ENCODE results near the gene FDXACB1. TPM values are rescaled to one million over a fixed set of nuclear protein-coding genes. Genes with fewer than 3 reads are reported as not detected.

The FDXACB1 gene
- total RNA-seq, 2 experiments from 2014 or later: 4.4 to 5.9 TPM

GRCh38 chr11:111840143-111840542 lies 38.8 kb downstream of the FDXACB1 start:
- ChIA-PET CTCF (interaction anchor here (1.0 to 4.1 kb wide), 5 partner anchors 11 to 253 kb away, joined by 3 to 37 read pairs (median 5); no protein-coding TSS in a partner anchor), POLR2A (no interaction called here)
- H3K27me3 Mint-ChIP-seq (ENCODE audit: low read depth): no peaks in the 10 kb centered on the region
- H3K4me1 Mint-ChIP-seq (ENCODE audit: low read depth): peaks cover 20% of the 10 kb centered on the region
- H3K9me3 Mint-ChIP-seq (ENCODE audit: insufficient read depth): no peaks in the 10 kb centered on the region
- no peak overlapping the region for H3K27ac Mint-ChIP-seq
- H3K36me3 Mint-ChIP-seq (ENCODE audit: low read depth): peaks cover 27% of the 10 kb centered on the region
- ATAC-seq (no peak), DNase-seq (no peak)
- H3K4me3 Mint-ChIP-seq: no peak overlapping the region

GRCh38 chr11:111838054-111838453 lies 40.9 kb downstream of the FDXACB1 start:
- ChIA-PET POLR2A (no interaction called here), CTCF (interaction anchor here (1.1 kb wide), 1 partner anchor 62 kb away, joined by 4 read pairs; no protein-coding TSS in a partner anchor)
- Mint-ChIP-seq H3K27me3 (ENCODE audit: low read depth) (no peaks in the 10 kb centered on the region), H3K36me3 (ENCODE audit: low read depth) (peaks cover 40% of the 10 kb centered on the region), H3K4me3 (no peak overlapping the region), H3K4me1 (ENCODE audit: low read depth) (peaks cover 20% of the 10 kb centered on the region), H3K9me3 (ENCODE audit: insufficient read depth) (no peaks in the 10 kb centered on the region), H3K27ac (no peak overlapping the region)
- ATAC-seq: no peak
- no peak for DNase-seq

- CTCF ChIA-PET: no interaction called here
Observed at GRCh38 chr11:111837366-111837891, 41.5 kb downstream of the FDXACB1 start.

GRCh38 chr11:111836721-111837120 lies 42.2 kb downstream of the FDXACB1 start:
- peaks cover 42% of the 10 kb centered on the region for H3K36me3 Mint-ChIP-seq (ENCODE audit: low read depth)
- H3K4me1 Mint-ChIP-seq (ENCODE audit: low read depth): peaks cover 20% of the 10 kb centered on the region
- DNase-seq (no peak), ATAC-seq (peak; percentile 59)
- H3K4me3 Mint-ChIP-seq: no peak overlapping the region
- ChIA-PET CTCF (interaction anchor here (1.0 kb wide), 1 partner anchor 250 kb away, joined by 3 read pairs; no protein-coding TSS in a partner anchor), POLR2A (no interaction called here)
- no peaks in the 10 kb centered on the region for H3K27me3 Mint-ChIP-seq (ENCODE audit: low read depth)
- no peak overlapping the region for H3K27ac Mint-ChIP-seq
- H3K9me3 Mint-ChIP-seq (ENCODE audit: insufficient read depth): no peaks in the 10 kb centered on the region

More at GRCh38 chr11:111837366-111837891, 41.5 kb downstream of the FDXACB1 start:
- Mint-ChIP-seq H3K9me3 (ENCODE audit: insufficient read depth) (no peaks in the 10 kb centered on the region), H3K36me3 (ENCODE audit: low read depth) (peaks cover 40% of the 10 kb centered on the region), H3K4me3 (no peak overlapping the region), H3K27me3 (ENCODE audit: low read depth) (no peaks in the 10 kb centered on the region), H3K27ac (no peak overlapping the region), H3K4me1 (ENCODE audit: low read depth) (peaks cover 20% of the 10 kb centered on the region)
- POLR2A ChIA-PET: no interaction called here
- DNase-seq (no peak), ATAC-seq (no peak)

GRCh38 chr11:111836162-111836561 lies 42.8 kb downstream of the FDXACB1 start:
- Mint-ChIP-seq H3K4me3 (no peak overlapping the region), H3K9me3 (ENCODE audit: insufficient read depth) (no peaks in the 10 kb centered on the region), H3K27ac (no peak overlapping the region), H3K36me3 (ENCODE audit: low read depth) (peaks cover 46% of the 10 kb centered on the region), H3K27me3 (ENCODE audit: low read depth) (no peaks in the 10 kb centered on the region), H3K4me1 (ENCODE audit: low read depth) (peaks cover 18% of the 10 kb centered on the region)
- ATAC-seq (no peak), DNase-seq (no peak)
- ChIA-PET CTCF (interaction anchor here (1.0 kb wide), 1 partner anchor 249 kb away, joined by 3 read pairs; no protein-coding TSS in a partner anchor), POLR2A (no interaction called here)

GRCh38 chr11:111835665-111836064 lies 43.3 kb downstream of the FDXACB1 start:
- peaks cover 46% of the 10 kb centered on the region for H3K36me3 Mint-ChIP-seq (ENCODE audit: low read depth)

GRCh38 chr11:111834432-111835163 lies 44.4 kb downstream of the FDXACB1 start:
- no peaks in the 10 kb centered on the region for H3K9me3 Mint-ChIP-seq (ENCODE audit: insufficient read depth)
- H3K27me3 Mint-ChIP-seq (ENCODE audit: low read depth): no peaks in the 10 kb centered on the region
- no peak overlapping the region for H3K4me3 Mint-ChIP-seq
- H3K36me3 Mint-ChIP-seq (ENCODE audit: low read depth): peaks cover 51% of the 10 kb centered on the region
- peaks cover 17% of the 10 kb centered on the region for H3K4me1 Mint-ChIP-seq (ENCODE audit: low read depth)
- ATAC-seq (no peak), DNase-seq (no peak)
- H3K27ac Mint-ChIP-seq: no peak overlapping the region
- POLR2A ChIA-PET: no interaction called here
- CTCF ChIA-PET: interaction anchor here (1.0 to 1.4 kb wide), 3 partner anchors 57 to 248 kb away, joined by 4 to 8 read pairs (median 5); no protein-coding TSS in a partner anchor

More at GRCh38 chr11:111835665-111836064, 43.3 kb downstream of the FDXACB1 start:
- H3K27ac Mint-ChIP-seq: no peak overlapping the region
- H3K9me3 Mint-ChIP-seq (ENCODE audit: insufficient read depth): no peaks in the 10 kb centered on the region
- DNase-seq (no peak), ATAC-seq (no peak)
- H3K4me3 Mint-ChIP-seq: no peak overlapping the region
- POLR2A ChIA-PET: no interaction called here
- H3K4me1 Mint-ChIP-seq (ENCODE audit: low read depth): peaks cover 17% of the 10 kb centered on the region
- CTCF ChIA-PET: interaction anchor here (1.0 kb wide), 1 partner anchor 231 kb away, joined by 4 read pairs; no protein-coding TSS in a partner anchor
- no peaks in the 10 kb centered on the region for H3K27me3 Mint-ChIP-seq (ENCODE audit: low read depth)

GRCh38 chr11:111833524-111833923 lies 45.4 kb downstream of the FDXACB1 start:
- no peak overlapping the region for H3K4me3 Mint-ChIP-seq
- H3K27me3 Mint-ChIP-seq (ENCODE audit: low read depth): no peaks in the 10 kb centered on the region
- ChIA-PET POLR2A (no interaction called here), CTCF (interaction anchor here (0.7 to 3.1 kb wide), 9 partner anchors 8 to 379 kb away, joined by 3 to 20 read pairs (median 4); no protein-coding TSS in a partner anchor)
- no peak overlapping the region for H3K27ac Mint-ChIP-seq
- ATAC-seq (no peak), DNase-seq (no peak)
- peaks cover 17% of the 10 kb centered on the region for H3K4me1 Mint-ChIP-seq (ENCODE audit: low read depth)
- H3K9me3 Mint-ChIP-seq (ENCODE audit: insufficient read depth): no peaks in the 10 kb centered on the region
- peaks cover 54% of the 10 kb centered on the region for H3K36me3 Mint-ChIP-seq (ENCODE audit: low read depth)

- ChIA-PET POLR2A (no interaction called here), CTCF (interaction anchor here (0.9 to 1.6 kb wide), 2 partner anchors 12 to 225 kb away, joined by 3 to 4 read pairs; no protein-coding TSS in a partner anchor)
- no peak for DNase-seq
- no peak overlapping the region for H3K4me3 Mint-ChIP-seq
- no peaks in the 10 kb centered on the region for H3K27me3 Mint-ChIP-seq (ENCODE audit: low read depth)
- ATAC-seq: no peak
- H3K27ac Mint-ChIP-seq: no peak overlapping the region
- H3K9me3 Mint-ChIP-seq (ENCODE audit: insufficient read depth): no peaks in the 10 kb centered on the region
- peaks cover 35% of the 10 kb centered on the region for H3K36me3 Mint-ChIP-seq (ENCODE audit: low read depth)
- H3K4me1 Mint-ChIP-seq (ENCODE audit: low read depth): no peaks in the 10 kb centered on the region
Observed at GRCh38 chr11:111829185-111829968, 49.6 kb downstream of the FDXACB1 start.

- ATAC-seq (no peak), DNase-seq (no peak)
- ChIA-PET POLR2A (no interaction called here), CTCF (interaction anchor here (0.7 to 1.1 kb wide), 2 partner anchors 20 to 49 kb away, joined by 3 to 5 read pairs; no protein-coding TSS in a partner anchor)
- H3K4me3 Mint-ChIP-seq: no peak overlapping the region
- H3K27ac Mint-ChIP-seq: no peak overlapping the region
- no peaks in the 10 kb centered on the region for H3K27me3 Mint-ChIP-seq (ENCODE audit: low read depth)
- no peaks in the 10 kb centered on the region for H3K9me3 Mint-ChIP-seq (ENCODE audit: insufficient read depth)
- H3K4me1 Mint-ChIP-seq (ENCODE audit: low read depth): no peaks in the 10 kb centered on the region
- H3K36me3 Mint-ChIP-seq (ENCODE audit: low read depth): peaks cover 22% of the 10 kb centered on the region
Observed at GRCh38 chr11:111826322-111826950, 52.5 kb downstream of the FDXACB1 start.
